MM.1S (cell line): ENCODE results near the gene RASGRP2.

Experiments used
- DNase-seq: peaks from one replicate; pipeline ENCODE4 v3.0.0-alpha.2; 2015
- H2AFZ ChIP-seq: fragments of 300-600 bp; sonication (generic); 2 replicates; pipeline ENCODE4 v1.6.0; 2016; ENCODE audit warnings: antibody characterized with exemption, low read length
- H3F3A ChIP-seq: fragments of 300-600 bp; sonication (generic); 2 replicates; pipeline ENCODE4 v1.6.1; 2016; ENCODE audit warnings: mild to moderate bottlenecking, antibody characterized with exemption, low read length, moderate library complexity, mixed read lengths; ENCODE audit not compliant: insufficient read depth
- H3K27ac ChIP-seq: fragments of 300-600 bp; sonication (generic); 2 replicates; pipeline ENCODE4 v1.5.1; 2016; ENCODE audit warnings: mild to moderate bottlenecking, low read length
- H3K27me3 ChIP-seq: fragments of 300-600 bp; sonication (generic); replicated peaks from 2 replicates; pipeline ENCODE4 v1.6.0; 2016; ENCODE audit warnings: low read length; ENCODE audit not compliant: insufficient read depth
- H3K36me3 ChIP-seq: fragments of 300-600 bp; sonication (generic); replicated peaks from 2 replicates; pipeline ENCODE4 v1.6.1; 2016; ENCODE audit warnings: mild to moderate bottlenecking, low read length, mixed read lengths; ENCODE audit not compliant: insufficient read depth
- H3K4me1 ChIP-seq: fragments of 300-600 bp; sonication (generic); 2 replicates; pipeline ENCODE4 v1.6.1; 2016; ENCODE audit warnings: low read length, mixed read lengths
- H3K4me2 ChIP-seq: fragments of 300-600 bp; sonication (generic); 2 replicates; pipeline ENCODE4 v1.6.0; 2016; ENCODE audit warnings: low read depth, low read length
- H3K4me3 ChIP-seq: fragments of 300-600 bp; sonication (generic); 2 replicates; pipeline ENCODE4 v1.5.1; 2016; ENCODE audit warnings: low read length, mixed read lengths
- H3K79me2 ChIP-seq: fragments of 300-600 bp; sonication (generic); 2 replicates; pipeline ENCODE4 v1.6.1; 2016; ENCODE audit warnings: mixed run types, low read length, mixed read lengths
- H3K9ac ChIP-seq: fragments of 300-600 bp; sonication (generic); 2 replicates; pipeline ENCODE4 v1.6.1; 2016; ENCODE audit warnings: low read length, mixed read lengths
- H3K9me2 ChIP-seq: fragments of 300-600 bp; sonication (generic); replicated peaks from 2 replicates; pipeline ENCODE4 v1.6.1; 2016; ENCODE audit warnings: mild to moderate bottlenecking, low read length, mixed read lengths; ENCODE audit not compliant: insufficient read depth
- H3K9me3 ChIP-seq: fragments of 300-600 bp; sonication (generic); replicated peaks from 2 replicates; pipeline ENCODE4 v1.6.1; 2016; ENCODE audit warnings: mild to moderate bottlenecking, low read length, mixed read lengths; ENCODE audit not compliant: insufficient read depth
- H4K20me1 ChIP-seq: fragments of 300-600 bp; sonication (generic); 2 replicates; pipeline ENCODE4 v1.6.1; 2016; ENCODE audit warnings: mild to moderate bottlenecking, low read length, moderate library complexity, mixed read lengths; ENCODE audit not compliant: insufficient read depth
- EZH2 ChIP-seq: fragments of 300-600 bp; sonication (generic); optimal IDR thresholded peaks from 2 replicates; pipeline ENCODE3; 2017; ENCODE audit warnings: low read depth, mild to moderate bottlenecking, antibody characterized with exemption, low read length, mixed read lengths
- EZH2phosphoT487 ChIP-seq: fragments of 300-600 bp; sonication (generic); IDR thresholded peaks from 2 replicates; pipeline ENCODE4 v1.6.1; 2018; ENCODE audit warnings: antibody characterized with exemption, low read length
- TF ChIP-seq, protein P1 (sequence below): fragments of 300-600 bp; sonication (generic); IDR thresholded peaks from 2 replicates; pipeline ENCODE4 v1.5.1; 2016; ENCODE audit warnings: antibody characterized with exemption, low read length, mixed read lengths

The RASGRP2 gene

DNA sequence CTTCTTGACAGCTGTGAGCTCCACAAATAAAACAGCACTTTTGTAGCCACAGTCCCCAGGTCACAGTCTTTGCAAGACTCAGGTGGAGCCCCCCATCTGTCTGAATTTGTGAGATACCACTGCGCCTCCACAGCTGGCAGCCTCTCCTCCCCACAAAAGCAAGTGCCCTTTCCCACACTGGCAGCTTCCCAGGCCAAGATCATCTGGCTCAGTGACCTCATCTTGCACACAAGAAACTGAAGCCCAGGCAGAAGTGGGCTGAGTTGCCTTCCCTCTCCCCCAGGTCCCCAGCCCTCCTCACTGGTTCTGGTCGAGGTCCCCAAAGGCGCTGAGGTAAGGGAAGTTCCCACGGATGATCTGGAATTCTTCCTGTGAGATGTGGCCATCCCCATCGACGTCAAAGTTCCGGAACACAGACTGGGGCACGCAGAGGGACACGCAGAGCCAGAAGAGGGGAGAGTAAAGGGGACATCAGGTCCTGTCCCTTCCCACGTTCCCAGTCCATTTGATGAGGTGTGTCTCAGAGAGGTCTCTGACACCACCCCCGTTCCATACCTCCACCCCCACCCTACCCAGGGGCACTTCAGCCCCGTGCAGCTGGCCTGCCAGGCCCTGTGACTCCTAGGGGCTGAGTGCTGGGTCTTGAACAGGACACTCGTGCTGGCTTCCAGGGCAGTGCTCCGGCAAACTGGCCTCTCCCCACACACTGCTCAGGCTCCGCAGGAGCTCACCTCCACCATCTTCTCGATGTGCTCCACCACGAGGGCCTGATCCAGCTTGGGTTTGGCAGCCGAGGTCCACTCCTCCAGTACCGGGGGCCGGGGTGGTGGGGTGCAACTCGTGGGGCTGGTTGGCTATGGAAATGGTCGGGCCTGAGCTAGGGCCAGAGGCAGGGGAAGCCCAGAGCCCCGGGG lies 8.9 kb downstream of the RASGRP2 start:
- Histone ChIP-seq H3K36me3 (no peaks in the 10 kb centered on the region), H3K4me1 (no peaks in the 10 kb centered on the region), H3K27ac (no peak overlapping the region), H3K4me2 (no peak overlapping the region), H3K79me2 (no peaks in the 10 kb centered on the region), H3K4me3 (no peak overlapping the region), H4K20me1 (no peaks in the 10 kb centered on the region), H3K9me3 (no peaks in the 10 kb centered on the region), H3F3A (no peaks in the 10 kb centered on the region), H3K9ac (no peak overlapping the region), H2AFZ (no peak overlapping the region), H3K9me2 (no peaks in the 10 kb centered on the region), H3K27me3 (peaks cover 91% of the 10 kb centered on the region)
- DNase-seq: no peak
- TF ChIP-seq, protein P1, sequence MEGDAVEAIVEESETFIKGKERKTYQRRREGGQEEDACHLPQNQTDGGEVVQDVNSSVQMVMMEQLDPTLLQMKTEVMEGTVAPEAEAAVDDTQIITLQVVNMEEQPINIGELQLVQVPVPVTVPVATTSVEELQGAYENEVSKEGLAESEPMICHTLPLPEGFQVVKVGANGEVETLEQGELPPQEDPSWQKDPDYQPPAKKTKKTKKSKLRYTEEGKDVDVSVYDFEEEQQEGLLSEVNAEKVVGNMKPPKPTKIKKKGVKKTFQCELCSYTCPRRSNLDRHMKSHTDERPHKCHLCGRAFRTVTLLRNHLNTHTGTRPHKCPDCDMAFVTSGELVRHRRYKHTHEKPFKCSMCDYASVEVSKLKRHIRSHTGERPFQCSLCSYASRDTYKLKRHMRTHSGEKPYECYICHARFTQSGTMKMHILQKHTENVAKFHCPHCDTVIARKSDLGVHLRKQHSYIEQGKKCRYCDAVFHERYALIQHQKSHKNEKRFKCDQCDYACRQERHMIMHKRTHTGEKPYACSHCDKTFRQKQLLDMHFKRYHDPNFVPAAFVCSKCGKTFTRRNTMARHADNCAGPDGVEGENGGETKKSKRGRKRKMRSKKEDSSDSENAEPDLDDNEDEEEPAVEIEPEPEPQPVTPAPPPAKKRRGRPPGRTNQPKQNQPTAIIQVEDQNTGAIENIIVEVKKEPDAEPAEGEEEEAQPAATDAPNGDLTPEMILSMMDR: no peak
- TF ChIP-seq EZH2 (no peak), EZH2phosphoT487 (no peak)

DNA sequence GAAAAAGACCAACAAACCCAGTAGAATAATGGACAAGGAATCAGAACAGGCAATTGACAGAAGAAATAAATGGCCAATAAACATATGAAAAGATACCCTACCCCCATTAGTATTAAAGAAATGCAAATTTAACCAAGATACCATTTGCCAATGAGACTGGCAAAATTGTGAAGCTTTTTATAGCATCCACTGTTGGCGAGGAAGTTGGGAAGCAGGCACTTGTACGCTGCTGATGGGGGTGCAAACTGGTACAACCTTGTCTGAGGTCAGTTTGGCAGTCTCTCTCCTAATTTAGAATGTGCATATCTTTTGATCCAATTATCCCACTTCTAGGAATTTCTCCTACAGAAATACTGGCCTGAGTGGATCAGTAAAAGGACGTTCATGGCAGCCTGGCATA lies 12.3 kb downstream of the RASGRP2 start:
- H3K9me3 ChIP-seq: no peaks in the 10 kb centered on the region
- DNase-seq: no peak
- TF ChIP-seq EZH2: no peak
- TF ChIP-seq, protein P1: no peak
- no peaks in the 10 kb centered on the region for H3F3A ChIP-seq
- H3K9ac ChIP-seq: no peak overlapping the region
- no peak overlapping the region for H2AFZ ChIP-seq
- H3K36me3 ChIP-seq: no peaks in the 10 kb centered on the region
- H3K79me2 ChIP-seq: no peaks in the 10 kb centered on the region
- H3K27me3 ChIP-seq: peaks cover 85% of the 10 kb centered on the region
- H3K27ac ChIP-seq: no peak overlapping the region
- no peak overlapping the region for H3K4me2 ChIP-seq
- H3K4me3 ChIP-seq: no peak overlapping the region
- H3K9me2 ChIP-seq: no peaks in the 10 kb centered on the region
- H3K4me1 ChIP-seq: no peaks in the 10 kb centered on the region
- H4K20me1 ChIP-seq: no peaks in the 10 kb centered on the region

DNA sequence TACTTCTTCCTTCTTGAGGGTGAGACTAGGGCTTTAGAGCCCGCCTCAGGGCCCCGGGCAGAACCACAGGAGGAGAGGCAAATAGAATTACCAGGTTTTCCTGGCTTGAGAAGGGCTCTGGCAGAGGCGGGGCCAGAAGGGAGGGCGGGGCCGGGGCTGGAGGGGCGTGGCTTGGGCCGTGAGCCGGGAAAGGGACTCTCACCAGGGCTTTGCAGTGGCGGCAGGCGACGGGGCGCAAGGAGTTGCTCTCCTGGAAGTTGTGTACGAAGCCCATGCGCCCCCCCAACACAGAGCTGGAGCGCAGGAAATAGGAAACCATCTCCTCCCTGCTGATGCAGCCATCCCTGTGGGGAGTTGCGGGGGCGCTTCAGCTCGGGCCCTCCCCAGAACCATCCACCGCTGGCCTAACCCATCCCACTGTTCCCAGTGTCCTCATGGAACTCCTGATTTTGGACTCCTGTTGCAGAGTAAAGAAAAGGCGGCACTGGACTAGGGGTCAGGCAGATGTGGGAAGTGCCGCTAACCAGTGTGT lies 14.0 kb downstream of the RASGRP2 start:
- H3K4me1 ChIP-seq: no peaks in the 10 kb centered on the region
- DNase-seq: peak; percentile 23
- no peaks in the 10 kb centered on the region for H3K9me2 ChIP-seq
- no peak overlapping the region for H2AFZ ChIP-seq
- H3K4me3 ChIP-seq: no peak overlapping the region
- H3K27ac ChIP-seq: no peak overlapping the region
- no peaks in the 10 kb centered on the region for H3K36me3 ChIP-seq
- no peaks in the 10 kb centered on the region for H4K20me1 ChIP-seq
- no peaks in the 10 kb centered on the region for H3K79me2 ChIP-seq
- peaks cover 85% of the 10 kb centered on the region for H3K27me3 ChIP-seq
- no peaks in the 10 kb centered on the region for H3K9me3 ChIP-seq
- TF ChIP-seq EZH2 (no peak), EZH2phosphoT487 (no peak)
- TF ChIP-seq, protein P1: no peak
- no peak overlapping the region for H3K4me2 ChIP-seq
- H3F3A ChIP-seq: no peaks in the 10 kb centered on the region
- no peak overlapping the region for H3K9ac ChIP-seq
